Uterus (tissue), 2 donors: ENCODE measurements around the gene AKT3.

ENCODE experiments used
- CTCF ChIP-seq, 4 experiments: fragments of 200-600 bp in 2 of 4; fragments of 450-650 bp in 2 of 4; sonication (generic) in 2 of 4; IDR thresholded peaks; one replicate each; pipeline ENCODE4 v1.5.1; 2016 to 2019; ENCODE audit warnings: antibody characterized with exemption in 4 of 4, mild to moderate bottlenecking in 2 of 4, moderate library complexity in 1 of 4
- POLR2A ChIP-seq, 2 donors: fragments of 450-650 bp; IDR thresholded peaks; one replicate each; pipeline ENCODE4 v1.6.1; 2016; ENCODE audit warnings: antibody characterized with exemption in 2 of 2, mild to moderate bottlenecking in 1 of 2, moderate library complexity in 1 of 2

- TF ChIP-seq CTCF (IDR thresholded peaks at IDR 0.05): no peak
- TF ChIP-seq POLR2A (IDR thresholded peaks at IDR 0.05): no peak
These were observed 342.3 kb downstream of the AKT3 start for GRCh38 chr1:243507672-243508302.
